SK-MEL-5 (cell line): Measurements from ENCODE around the gene MADD. TPM values are rescaled to one million over a fixed set of nuclear protein-coding genes. Genes with fewer than 3 reads are reported as not detected.

ENCODE experiments used
- DNase-seq: peaks from one replicate; pipeline ENCODE4 v3.0.0-alpha.2; 2016; ENCODE audit warnings: low read depth, low spot score
- in situ Hi-C: cut with HindIII; loops from 2 replicates; pipeline ENCODE4 v1.10.0; 2016; ENCODE audit warnings: low sequenced_read_pairs, high pct_unique_total_duplicates, low pct_unique_long_range_greater_than_20kb
- total RNA-seq: library from RNA; depleted of rRNA; stranded (reverse); fragments of >200 nt; shearing (Covaris generic); gene quantifications from 2 replicates; pipeline ENCODE4 v1.2.3, GENCODE V29; 2014

MADD gene
- total RNA-seq, 1 experiment from 2014 or later = 15.7 TPM

DNA sequence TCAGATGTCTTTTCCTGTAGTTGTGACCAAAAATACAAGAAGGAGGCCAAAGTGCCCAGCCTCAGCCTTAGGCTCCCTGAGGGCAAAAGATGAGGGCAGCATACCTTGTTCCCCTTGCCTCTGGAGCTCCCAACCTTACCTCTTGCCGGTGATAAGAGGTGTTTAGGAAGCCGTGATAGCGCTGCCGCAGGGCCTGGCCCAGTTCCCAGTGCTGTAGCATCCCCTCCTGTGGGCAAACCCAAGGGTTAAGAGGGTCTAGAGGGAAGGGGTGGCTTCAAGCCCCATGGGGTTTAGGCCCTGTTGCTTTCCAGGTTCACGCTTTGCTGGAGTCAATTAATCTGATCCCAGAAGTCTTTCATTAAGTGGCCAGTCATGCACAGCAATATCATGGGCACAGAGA, 22.4 kb upstream of the MADD start:
- in situ Hi-C loops = no loop called here
- DNase-seq = no peak

DNA sequence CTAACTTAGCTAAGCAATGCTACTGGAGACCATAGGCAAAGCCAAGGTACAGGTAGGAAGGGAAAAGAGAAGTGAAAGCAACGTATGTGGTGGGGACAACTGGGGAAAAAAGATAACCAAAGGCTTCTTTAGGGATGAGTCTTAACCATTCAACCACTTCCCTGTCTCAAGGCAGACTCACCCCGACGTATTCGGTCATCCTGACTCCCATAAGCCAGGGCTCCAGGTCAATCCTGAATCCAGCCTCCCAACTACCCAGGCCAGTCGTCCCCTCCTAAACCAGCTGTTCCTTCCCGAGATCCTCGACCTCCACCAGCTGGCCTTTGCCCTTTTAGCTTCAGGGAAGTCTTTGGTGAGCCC, 21.6 kb upstream of the MADD start:
- in situ Hi-C loops = no loop called here

DNA sequence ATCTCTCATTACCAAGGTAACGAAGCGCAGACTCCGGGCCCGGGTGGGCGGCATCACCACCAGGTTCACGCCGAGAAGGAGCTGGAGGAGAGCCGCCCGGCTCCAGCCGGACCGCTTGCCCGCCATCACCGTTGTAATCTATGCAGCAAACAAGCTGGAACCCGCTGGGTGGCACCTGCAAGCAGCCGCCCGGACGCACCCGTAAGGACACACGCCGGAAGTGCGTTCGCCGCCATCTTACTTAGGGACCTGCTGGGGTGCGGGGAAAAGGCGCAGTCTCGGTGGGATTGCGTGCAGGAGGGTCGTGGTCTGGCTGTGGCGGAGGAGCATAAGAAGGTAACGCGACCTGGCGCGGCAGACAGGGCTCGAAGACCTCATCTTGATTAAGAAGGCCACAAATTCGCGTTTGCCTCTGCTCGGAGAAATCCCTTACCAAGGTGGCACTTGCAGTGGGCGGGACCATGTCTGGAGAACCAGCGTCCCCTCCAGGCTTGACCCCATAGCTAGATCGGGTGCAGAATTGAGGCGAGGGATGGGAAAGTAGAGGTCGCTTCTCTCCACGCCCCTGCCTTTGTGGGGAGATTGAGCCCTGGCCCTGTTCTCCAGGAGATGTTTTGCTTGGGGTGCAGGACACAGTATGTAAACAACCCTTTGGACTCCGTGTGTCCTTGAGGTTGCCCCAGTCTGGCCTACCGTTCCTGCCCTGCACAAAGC, 21.1 kb upstream of the MADD start, which contains the start of gene ACP2:
ACP2 (minus strand) TSS at position 151 of the 714 bp plus-strand sequence; CDS start at position 126, 25 bp downstream.
- in situ Hi-C loops = no loop called here
- DNase-seq = peak; percentile 87

More for the DNA sequence above, 21.6 kb upstream of the MADD start:
- no peak for DNase-seq

DNA sequence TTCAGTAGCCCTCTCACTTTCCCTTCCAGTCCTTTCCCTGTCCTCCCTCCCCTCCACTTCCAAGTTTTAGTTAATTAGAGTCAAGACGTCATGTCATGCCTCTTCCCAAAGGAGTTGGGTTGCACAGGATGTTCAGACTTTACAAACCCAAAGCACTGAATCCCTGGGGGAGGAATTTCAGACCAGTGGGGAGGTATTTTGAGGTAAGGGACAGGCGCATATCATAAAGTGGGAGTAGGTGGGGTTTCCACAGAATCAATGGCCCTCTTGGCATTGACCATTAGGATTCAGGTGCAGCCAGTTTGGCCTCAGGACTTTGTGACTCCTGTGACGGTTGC, 20.6 kb upstream of the MADD start:
- in situ Hi-C loops = no loop called here
- no peak for DNase-seq

DNA sequence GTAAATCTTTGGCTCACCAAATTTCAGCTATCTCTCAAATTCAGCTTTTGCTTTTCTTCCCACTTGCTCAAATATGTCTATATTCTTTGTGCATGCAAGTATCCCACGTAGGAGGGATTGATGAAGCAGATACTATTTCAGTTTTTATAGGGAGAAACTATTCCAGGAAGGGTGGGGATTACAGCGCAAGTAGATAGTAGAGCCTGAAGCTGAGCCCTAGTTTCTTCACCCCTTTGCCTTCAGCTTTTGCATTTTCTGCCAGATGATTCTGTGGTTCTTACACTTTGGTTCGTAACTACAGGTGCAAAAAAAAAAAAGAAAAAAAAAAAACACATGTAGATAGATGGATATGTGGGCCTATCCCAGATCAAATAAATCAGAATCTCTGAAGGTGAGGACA, 18.2 kb upstream of the MADD start:
- DNase-seq = no peak
- in situ Hi-C loops = no loop called here

DNA sequence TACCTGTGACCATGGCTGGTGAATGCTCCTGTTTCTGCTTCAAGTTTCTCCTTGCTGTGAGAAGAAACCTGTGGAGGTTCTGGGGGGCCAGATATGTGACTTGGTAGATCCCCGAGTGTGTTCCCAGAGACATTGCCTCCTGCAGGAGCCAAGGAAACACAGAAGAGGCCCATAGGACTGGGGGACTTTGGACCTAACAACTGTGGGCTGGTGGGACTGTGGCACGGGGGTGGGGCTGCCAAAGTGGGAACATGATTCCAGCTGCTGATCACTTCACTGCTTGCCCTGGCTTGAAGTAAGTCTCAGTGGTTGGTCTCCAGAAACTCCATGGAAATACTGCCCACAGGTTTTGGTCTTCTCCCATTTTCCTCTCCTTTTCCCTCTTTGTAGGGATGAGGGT, 16.3 kb upstream of the MADD start:
- in situ Hi-C loops = no loop called here
- DNase-seq = no peak

DNA sequence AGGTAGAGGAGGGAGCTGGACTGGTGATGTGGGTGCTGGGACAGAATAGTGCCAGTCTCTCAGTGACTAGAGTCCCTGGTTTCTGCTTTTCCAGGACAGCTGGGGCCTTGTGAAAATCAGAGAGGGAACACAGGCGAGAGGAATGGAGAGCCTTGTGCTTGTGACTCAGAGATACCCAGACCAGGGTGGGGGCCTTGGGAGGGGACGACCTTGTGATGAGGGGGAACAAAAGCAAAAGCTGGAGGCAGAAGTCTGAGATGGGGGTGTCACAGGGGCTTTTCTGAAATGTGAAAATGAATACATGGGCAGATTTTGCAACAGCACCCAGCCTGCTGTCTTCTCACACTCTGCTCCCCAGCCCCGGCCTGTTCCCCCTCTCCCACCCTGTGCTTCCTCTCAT, 15.5 kb upstream of the MADD start:
- no peak for DNase-seq
- in situ Hi-C loops = no loop called here

DNA sequence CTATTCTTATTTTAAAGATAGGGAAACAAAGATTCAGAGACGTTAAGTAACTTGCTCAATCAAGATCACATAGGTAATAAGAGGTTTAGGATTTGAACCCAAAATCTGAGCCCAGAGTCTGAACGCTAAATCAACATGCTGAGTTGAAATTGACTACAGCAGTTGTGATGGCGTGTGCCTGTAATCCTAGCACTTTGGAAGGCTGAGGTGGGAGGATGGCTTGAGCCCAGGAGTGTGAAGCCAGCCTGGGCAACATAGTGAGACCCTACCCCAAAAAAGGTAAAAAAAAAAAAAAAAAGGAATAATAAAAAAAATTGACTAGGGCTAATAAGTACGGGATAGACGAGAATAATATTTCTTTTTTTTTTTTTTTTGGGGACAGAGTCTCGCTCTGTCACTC, 13.6 kb upstream of the MADD start:
- no peak for DNase-seq
- in situ Hi-C loops = no loop called here

DNA sequence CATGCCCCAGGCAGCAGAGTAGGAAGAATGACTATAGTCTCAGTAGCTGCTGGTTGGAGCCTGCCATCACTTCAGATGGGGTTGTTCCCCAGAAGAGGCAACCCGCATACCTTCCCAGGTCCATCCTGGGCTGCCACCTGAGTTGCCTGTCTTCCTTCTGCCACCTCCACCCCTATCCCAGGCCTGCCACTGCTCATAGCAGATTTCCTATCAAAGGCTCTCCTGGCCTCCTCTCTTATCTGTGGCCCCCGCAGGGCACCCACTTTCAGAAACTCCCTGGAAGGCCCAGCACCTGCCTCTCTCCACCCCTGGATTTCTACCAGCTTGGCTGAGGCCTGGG, 12.8 kb upstream of the MADD start:
- DNase-seq = no peak
- in situ Hi-C loops = no loop called here

DNA sequence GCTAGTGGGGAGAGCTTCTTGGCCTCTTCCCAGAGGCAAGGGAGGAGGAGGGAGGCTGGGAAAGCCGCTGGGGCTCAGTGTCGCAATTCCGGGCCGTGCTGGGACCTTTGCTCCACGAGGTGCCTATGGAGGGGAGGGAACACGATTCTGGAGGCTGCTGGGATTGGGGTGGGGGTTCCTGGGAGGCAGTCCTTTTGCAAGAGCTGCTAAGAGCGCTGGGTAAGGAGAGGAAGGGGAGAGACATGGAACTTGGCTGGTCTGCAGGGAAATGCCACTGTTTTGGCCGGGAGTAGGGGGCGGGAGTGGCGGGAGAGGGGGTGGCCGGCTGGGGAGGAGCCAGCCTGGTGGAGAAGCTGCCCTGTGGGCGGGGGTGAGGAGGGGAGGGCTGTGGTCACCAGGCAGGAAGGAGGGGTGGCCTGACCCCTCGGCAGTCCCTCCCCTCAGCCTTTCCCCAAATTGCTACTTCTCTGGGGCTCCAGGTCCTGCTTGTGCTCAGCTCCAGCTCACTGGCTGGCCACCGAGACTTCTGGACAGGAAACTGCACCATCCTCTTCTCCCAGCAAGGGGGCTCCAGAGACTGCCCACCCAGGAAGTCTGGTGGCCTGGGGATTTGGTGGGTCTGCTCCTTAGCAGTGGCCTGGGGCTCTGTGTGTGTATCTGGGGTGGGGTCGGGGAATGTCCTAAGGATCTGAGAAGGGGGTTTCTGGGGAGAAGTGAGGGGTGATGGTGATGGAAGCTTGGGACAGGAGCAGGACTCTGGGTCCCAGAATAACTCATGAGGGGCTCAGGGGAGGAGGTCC, 12.2 kb upstream of the MADD start, which contains the start of gene NR1H3:
NR1H3 (plus strand) TSS at position 480 of the 800 bp plus-strand sequence. CDS start 1,221 bp downstream, outside the sequence.
- in situ Hi-C loops = no loop called here
- peak; percentile 50 for DNase-seq

DNA sequence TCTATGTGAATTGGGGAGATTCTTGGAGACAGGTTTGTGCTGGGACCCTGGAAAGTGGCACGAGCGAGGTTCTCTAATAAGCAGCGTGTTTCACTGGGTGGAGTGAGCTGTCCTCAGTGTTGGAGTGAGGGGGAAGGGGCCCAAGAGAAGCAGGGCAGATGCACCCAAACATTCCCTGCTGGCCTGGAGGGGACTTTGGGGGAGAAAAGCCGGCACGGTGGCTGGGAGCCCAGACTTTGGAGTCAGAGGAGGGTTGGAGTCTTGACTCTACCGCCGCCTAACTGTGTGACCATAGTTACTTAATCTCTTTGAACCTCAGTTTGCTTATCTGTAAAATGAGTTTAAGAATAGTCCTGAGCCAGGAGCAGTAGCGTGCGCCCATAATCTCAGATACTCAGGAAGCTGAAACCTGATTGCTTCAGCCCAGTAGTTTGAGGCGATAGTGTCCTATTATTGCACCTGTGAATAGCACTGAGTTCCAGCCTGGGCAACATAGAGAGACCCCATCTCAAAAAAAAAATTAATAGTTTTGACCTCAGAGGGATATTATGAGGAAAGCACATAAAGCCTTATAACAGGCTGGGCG, 11.5 kb upstream of the MADD start:
- in situ Hi-C loops = no loop called here
- no peak for DNase-seq

DNA sequence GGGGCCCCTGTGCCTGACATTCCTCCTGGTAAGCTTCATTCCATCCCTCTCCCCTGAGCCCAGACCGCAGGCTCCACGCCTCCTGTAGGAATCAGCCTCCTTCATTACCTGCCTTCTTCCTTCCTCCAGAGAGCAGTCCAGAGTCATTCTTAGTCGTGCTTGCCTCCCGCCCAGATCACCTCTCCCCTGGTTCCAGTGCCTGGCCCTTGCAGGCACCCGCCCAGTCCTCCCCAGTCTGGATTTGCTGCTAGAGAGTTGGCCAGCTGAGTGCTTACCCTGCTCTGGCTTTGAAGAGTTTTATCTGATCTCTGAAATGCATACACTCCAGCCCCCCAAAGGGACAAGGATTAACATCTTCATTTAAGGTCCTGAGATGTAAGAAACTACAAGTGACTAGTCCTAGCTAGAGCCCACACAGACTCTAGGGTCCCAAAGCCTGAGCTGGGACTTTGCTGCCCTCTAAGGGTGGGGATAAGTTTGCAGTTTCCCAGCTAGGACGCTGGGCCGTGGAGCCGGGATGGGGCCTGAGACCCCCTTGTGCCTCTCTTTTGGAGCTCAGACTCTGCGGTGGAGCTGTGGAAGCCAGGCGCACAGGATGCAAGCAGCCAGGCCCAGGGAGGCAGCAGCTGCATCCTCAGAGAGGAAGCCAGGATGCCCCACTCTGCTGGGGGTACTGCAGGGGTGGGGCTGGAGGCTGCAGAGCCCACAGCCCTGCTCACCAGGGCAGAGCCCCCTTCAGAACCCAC, 10.5 kb upstream of the MADD start:
- in situ Hi-C loops = no loop called here
- DNase-seq = peak; percentile 63

DNA sequence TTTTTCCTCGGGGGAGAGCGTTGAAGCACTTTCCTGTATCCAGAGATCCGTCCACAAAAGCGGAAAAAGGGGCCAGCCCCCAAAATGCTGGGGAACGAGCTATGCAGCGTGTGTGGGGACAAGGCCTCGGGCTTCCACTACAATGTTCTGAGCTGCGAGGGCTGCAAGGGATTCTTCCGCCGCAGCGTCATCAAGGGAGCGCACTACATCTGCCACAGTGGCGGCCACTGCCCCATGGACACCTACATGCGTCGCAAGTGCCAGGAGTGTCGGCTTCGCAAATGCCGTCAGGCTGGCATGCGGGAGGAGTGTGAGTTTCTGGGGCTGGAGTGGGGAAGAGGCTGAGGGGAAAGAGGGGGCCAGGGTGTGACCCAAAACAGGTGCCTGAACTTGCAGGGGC, 9.6 kb upstream of the MADD start:
- in situ Hi-C loops = no loop called here
- DNase-seq = no peak

DNA sequence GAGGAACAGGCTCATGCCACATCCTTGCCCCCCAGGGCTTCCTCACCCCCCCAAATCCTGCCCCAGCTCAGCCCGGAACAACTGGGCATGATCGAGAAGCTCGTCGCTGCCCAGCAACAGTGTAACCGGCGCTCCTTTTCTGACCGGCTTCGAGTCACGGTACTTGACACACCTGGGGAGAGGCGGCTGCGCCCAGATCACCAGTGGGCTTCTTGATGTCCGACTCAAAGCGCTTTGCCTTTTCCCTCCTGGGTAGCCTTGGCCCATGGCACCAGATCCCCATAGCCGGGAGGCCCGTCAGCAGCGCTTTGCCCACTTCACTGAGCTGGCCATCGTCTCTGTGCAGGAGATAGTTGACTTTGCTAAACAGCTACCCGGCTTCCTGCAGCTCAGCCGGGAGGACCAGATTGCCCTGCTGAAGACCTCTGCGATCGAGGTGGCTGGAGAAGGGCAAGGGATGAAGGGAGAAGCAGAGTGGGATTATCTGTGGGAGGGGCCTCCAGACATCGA, 8.6 kb upstream of the MADD start:
- no peak for DNase-seq
- in situ Hi-C loops = no loop called here

DNA sequence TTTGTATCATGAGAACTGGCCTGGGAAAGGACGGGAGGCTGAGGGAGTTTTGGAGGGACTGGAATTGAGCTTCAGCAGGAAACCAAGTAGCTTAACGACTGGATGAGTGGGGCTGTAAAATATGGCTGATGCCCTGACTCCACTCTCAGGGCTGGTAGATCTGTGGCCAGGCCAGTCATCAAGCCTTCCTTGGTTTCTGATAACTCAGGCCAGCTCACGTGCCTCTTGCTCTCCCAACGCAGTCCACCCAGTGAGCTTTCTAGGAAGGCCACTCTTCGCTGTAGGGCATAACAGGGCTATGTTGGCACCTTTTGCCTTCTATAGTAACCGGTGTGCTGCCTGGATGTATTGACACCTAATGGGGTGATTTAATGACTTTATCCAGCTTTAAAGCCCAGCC, 5.8 kb upstream of the MADD start:
- DNase-seq = no peak
- in situ Hi-C loops = no loop called here

DNA sequence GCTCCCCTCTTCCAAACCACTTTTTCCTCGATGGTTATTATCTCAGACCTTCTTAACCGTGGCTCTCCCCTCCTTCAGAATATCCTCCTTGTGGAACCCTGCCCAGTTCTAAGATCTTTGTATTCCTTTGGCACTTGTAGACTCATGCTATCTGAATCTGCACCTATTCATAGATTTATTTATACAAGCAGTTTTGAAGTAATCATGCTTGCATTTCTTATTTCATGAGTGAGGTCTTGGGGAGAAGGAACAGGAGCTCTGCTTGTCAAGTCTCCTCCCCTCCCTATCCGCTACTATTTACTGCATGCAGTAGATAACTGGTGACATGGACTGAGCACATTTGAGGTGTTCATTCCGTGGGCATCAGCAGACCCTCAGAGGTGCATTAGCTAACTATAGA, 5.4 kb upstream of the MADD start:
- DNase-seq = no peak
- in situ Hi-C loops = no loop called here

DNA sequence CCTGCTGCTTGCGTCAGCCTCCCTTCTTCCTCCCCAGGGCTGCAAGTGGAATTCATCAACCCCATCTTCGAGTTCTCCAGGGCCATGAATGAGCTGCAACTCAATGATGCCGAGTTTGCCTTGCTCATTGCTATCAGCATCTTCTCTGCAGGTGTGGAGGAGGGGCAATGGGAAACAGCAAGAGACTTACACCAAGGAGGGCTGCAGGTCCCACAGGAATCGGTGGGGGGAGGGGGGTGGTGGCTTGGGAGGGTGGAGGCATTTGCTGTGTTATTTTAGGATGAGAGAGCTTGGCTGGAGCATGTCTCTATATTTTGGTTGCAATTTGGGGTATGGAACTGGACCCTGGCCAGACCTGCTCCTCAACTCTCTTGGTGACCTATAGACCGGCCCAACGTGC, 2.1 kb upstream of the MADD start:
- in situ Hi-C loops = no loop called here
- DNase-seq = no peak

DNA sequence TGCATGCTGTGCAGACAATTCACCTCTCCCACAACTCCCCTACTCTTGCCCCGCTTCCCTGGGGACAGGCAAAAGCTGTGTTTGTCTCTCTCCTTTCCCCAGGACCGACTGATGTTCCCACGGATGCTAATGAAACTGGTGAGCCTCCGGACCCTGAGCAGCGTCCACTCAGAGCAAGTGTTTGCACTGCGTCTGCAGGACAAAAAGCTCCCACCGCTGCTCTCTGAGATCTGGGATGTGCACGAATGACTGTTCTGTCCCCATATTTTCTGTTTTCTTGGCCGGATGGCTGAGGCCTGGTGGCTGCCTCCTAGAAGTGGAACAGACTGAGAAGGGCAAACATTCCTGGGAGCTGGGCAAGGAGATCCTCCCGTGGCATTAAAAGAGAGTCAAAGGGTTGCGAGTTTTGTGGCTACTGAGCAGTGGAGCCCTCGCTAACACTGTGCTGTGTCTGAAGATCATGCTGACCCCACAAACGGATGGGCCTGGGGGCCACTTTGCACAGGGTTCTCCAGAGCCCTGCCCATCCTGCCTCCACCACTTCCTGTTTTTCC, 1.4 kb upstream of the MADD start:
- no peak for DNase-seq
- in situ Hi-C loops = no loop called here
